Keratinocyte (primary cell): ENCODE data around the gene LDAH. TPM values are rescaled to one million over a fixed set of nuclear protein-coding genes. Genes with fewer than 3 reads are reported as not detected.

Experiments
- DNase-seq: peaks from one replicate; pipeline ENCODE4 v3.0.0-alpha.2; 2011; ENCODE audit warnings: low read depth, missing footprints, low spot score
- FAIRE-seq: peaks from 2 replicates; lab custom pipeline; 2011; peaks lifted over from hg19 to GRCh38; lab: Jason Lieb, UNC
- H2AFZ ChIP-seq: 2 replicates; pipeline ENCODE4 v1.6.0; 2012; ENCODE audit warnings: low read length, control low read depth, inconsistent platforms; ENCODE audit not compliant: control insufficient read depth
- H3K27ac ChIP-seq: 2 replicates; pipeline ENCODE4 v1.5.1; 2011; ENCODE audit warnings: low read length; ENCODE audit not compliant: control insufficient read depth, insufficient read depth
- H3K27me3 ChIP-seq: 3 replicates; pipeline ENCODE4 v1.6.0; 2011; ENCODE audit warnings: low read length; ENCODE audit not compliant: control insufficient read depth, insufficient read depth; ENCODE audit errors: extremely low read depth
- H3K36me3 ChIP-seq, 2 experiments: 2 replicates in 1 of 2; 3 replicates in 1 of 2; pipeline ENCODE4 v1.5.1; 2011; ENCODE audit warnings: low read length in 2 of 2, mild to moderate bottlenecking in 1 of 2; ENCODE audit not compliant: control insufficient read depth in 2 of 2, insufficient read depth in 2 of 2; ENCODE audit errors: extremely low read depth in 1 of 2
- H3K4me1 ChIP-seq: 3 replicates; pipeline ENCODE4 v1.5.1; 2011; ENCODE audit warnings: low read length; ENCODE audit not compliant: control insufficient read depth, insufficient read depth; ENCODE audit errors: extremely low read depth
- H3K4me2 ChIP-seq: 3 replicates; pipeline ENCODE4 v1.6.0; 2011; ENCODE audit warnings: low read depth, low read length; ENCODE audit not compliant: control insufficient read depth, insufficient read depth; ENCODE audit errors: extremely low read depth
- H3K4me3 ChIP-seq, 3 experiments: fragments of 200-600 bp in 1 of 3; sonication (generic) in 1 of 3; 2 replicates in 2 of 3; 3 replicates in 1 of 3; pipeline ENCODE4 v1.5.1; 2011 to 2016; ENCODE audit warnings: low read length in 3 of 3, mild to moderate bottlenecking in 3 of 3, control low read depth in 2 of 3, inconsistent platforms in 1 of 3, low read depth in 1 of 3, mixed read lengths in 1 of 3, mixed run types in 1 of 3, moderate library complexity in 1 of 3; ENCODE audit not compliant: control insufficient read depth in 2 of 3, insufficient read depth in 2 of 3; ENCODE audit errors: extremely low read depth in 1 of 3
- H3K79me2 ChIP-seq: 2 replicates; pipeline ENCODE4 v1.6.0; 2012; ENCODE audit warnings: low read length; ENCODE audit not compliant: control insufficient read depth, insufficient read depth
- H3K9ac ChIP-seq: 3 replicates; pipeline ENCODE4 v1.6.0; 2011; ENCODE audit warnings: low read length; ENCODE audit not compliant: control insufficient read depth, insufficient read depth; ENCODE audit errors: extremely low read depth
- H3K9me1 ChIP-seq: 3 replicates; pipeline ENCODE4 v1.6.0; 2011; ENCODE audit warnings: low read length; ENCODE audit not compliant: control insufficient read depth, insufficient read depth; ENCODE audit errors: extremely low read depth
- H3K9me3 ChIP-seq: 2 replicates; pipeline ENCODE4 v1.5.1; 2012; ENCODE audit warnings: low read depth, low read length; ENCODE audit not compliant: control insufficient read depth
- H4K20me1 ChIP-seq: 3 replicates; pipeline ENCODE4 v1.6.0; 2011; ENCODE audit warnings: low read length; ENCODE audit not compliant: control insufficient read depth, insufficient read depth; ENCODE audit errors: extremely low read depth
- EZH2 ChIP-seq: IDR thresholded peaks from one replicate; pipeline ENCODE4 v1.6.1; 2012; ENCODE audit warnings: inconsistent platforms, mild to moderate bottlenecking, low read length, moderate library complexity
- dilution Hi-C: fragments of 300-500 bp; cut with MboI; formaldehyde crosslinking; loops from one replicate; pipeline ENCODE4 v1.7.0; 2020; ENCODE audit warnings: low sequenced_read_pairs; ENCODE audit not compliant: extremely low pct_ligation_motif_present
- polyA plus RNA-seq, 5 experiments: library from polyadenylated mRNA; depleted of rRNA in 3 of 5; stranded (reverse) in 3 of 5; stranded (forward) in 1 of 5; unstranded in 1 of 5; fragments of >200 nt; gene quantifications; 1 replicate in 1 of 5; 2 replicates in 3 of 5; 3 replicates in 1 of 5; pipeline versions ENCODE4 v1.2.1 to v1.2.3, GENCODE V29; 2011 to 2012; ENCODE audit warnings: missing spikeins in 2 of 5, low read depth in 1 of 5, low replicate concordance in 1 of 5
- TF ChIP-seq, protein P1 (sequence below), 3 experiments: IDR thresholded peaks in 1 of 3; conservative IDR thresholded peaks in 1 of 3; optimal IDR thresholded peaks in 1 of 3; 2 replicates in 2 of 3; 3 replicates in 1 of 3; pipeline versions ENCODE3 to v1.5.1; 2011; ENCODE audit warnings: low read length in 3 of 3, mild to moderate bottlenecking in 3 of 3, moderate library complexity in 2 of 3, control low read depth in 1 of 3, inconsistent platforms in 1 of 3; ENCODE audit not compliant: insufficient read depth in 2 of 3; ENCODE audit errors: extremely low read depth in 1 of 3

LDAH gene
- polyA plus RNA-seq, 1 donor (not counting 4 experiments of a cell fraction or from before 2014, with no cell fraction given) = 22.7 TPM

GRCh38 chr2:20759487-20759886 lies 63.4 kb downstream of the LDAH start:
- Histone ChIP-seq H3K4me3 (no peak overlapping the region), H2AFZ (no peak overlapping the region), H3K36me3 (no peaks in the 10 kb centered on the region), H4K20me1 (no peaks in the 10 kb centered on the region), H3K9me3 (no peaks in the 10 kb centered on the region), H3K27me3 (no peaks in the 10 kb centered on the region), H3K4me2 (no peak overlapping the region), H3K9me1 (no peaks in the 10 kb centered on the region), H3K9ac (no peak overlapping the region), H3K4me1 (no peaks in the 10 kb centered on the region), H3K79me2 (no peaks in the 10 kb centered on the region), H3K27ac (no peak overlapping the region)
- TF ChIP-seq EZH2 = no peak
- TF ChIP-seq, protein P1, sequence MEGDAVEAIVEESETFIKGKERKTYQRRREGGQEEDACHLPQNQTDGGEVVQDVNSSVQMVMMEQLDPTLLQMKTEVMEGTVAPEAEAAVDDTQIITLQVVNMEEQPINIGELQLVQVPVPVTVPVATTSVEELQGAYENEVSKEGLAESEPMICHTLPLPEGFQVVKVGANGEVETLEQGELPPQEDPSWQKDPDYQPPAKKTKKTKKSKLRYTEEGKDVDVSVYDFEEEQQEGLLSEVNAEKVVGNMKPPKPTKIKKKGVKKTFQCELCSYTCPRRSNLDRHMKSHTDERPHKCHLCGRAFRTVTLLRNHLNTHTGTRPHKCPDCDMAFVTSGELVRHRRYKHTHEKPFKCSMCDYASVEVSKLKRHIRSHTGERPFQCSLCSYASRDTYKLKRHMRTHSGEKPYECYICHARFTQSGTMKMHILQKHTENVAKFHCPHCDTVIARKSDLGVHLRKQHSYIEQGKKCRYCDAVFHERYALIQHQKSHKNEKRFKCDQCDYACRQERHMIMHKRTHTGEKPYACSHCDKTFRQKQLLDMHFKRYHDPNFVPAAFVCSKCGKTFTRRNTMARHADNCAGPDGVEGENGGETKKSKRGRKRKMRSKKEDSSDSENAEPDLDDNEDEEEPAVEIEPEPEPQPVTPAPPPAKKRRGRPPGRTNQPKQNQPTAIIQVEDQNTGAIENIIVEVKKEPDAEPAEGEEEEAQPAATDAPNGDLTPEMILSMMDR (optimal IDR thresholded peaks at IDR 0.05 in 1 of 3, IDR thresholded peaks at IDR 0.05 in 1 of 3, conservative IDR thresholded peaks at IDR 0.05 in 1 of 3; ENCODE audit: extremely low read depth in 1 of 3, insufficient read depth in 2 of 3, low read length in 3 of 3) = no peak
- dilution Hi-C loops = no loop called here
- FAIRE-seq = no peak
- no peak for DNase-seq

DNA sequence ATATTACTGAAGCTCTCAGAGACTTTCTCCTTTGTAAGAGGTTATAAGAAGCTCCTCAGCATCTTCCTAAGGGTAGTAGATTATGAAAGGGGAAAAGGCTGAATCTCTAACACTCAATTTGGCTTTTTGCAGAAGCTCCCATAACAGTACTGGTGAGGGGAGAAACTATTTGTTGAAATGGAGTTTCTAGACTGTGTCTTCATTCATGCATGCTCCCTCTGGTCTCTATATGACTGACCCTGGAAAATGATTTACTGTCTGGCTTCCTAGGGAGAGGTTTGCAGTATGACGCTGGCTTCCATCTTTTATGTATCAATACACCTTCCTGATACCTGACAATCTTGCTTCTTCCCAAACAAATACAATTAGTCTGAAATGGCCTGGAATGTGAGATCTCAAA lies 63.9 kb downstream of the LDAH start:
- dilution Hi-C loops = no loop called here
- H3K9me1 ChIP-seq = no peaks in the 10 kb centered on the region
- H3K9ac ChIP-seq = no peak overlapping the region
- no peak overlapping the region for H2AFZ ChIP-seq
- H3K27me3 ChIP-seq = no peaks in the 10 kb centered on the region
- no peak overlapping the region for H3K27ac ChIP-seq
- no peaks in the 10 kb centered on the region for H4K20me1 ChIP-seq
- no peak overlapping the region for H3K4me3 ChIP-seq
- no peaks in the 10 kb centered on the region for H3K4me1 ChIP-seq
- H3K36me3 ChIP-seq = no peaks in the 10 kb centered on the region
- FAIRE-seq (no peak), DNase-seq (no peak)
- TF ChIP-seq EZH2 = no peak
- TF ChIP-seq, protein P1 (optimal IDR thresholded peaks at IDR 0.05 in 1 of 3, IDR thresholded peaks at IDR 0.05 in 1 of 3, conservative IDR thresholded peaks at IDR 0.05 in 1 of 3; ENCODE audit: extremely low read depth in 1 of 3, insufficient read depth in 2 of 3, low read length in 3 of 3) = no peak
- no peak overlapping the region for H3K4me2 ChIP-seq
- no peaks in the 10 kb centered on the region for H3K9me3 ChIP-seq
- no peaks in the 10 kb centered on the region for H3K79me2 ChIP-seq
